Stimulated activated naive CD4-positive, alpha-beta T cell treated with Interleukin-2 at 50 U/mL for 16 hours (primary cell): Measurements from ENCODE around the gene UBA1.

ENCODE experiments used
- DNase-seq: peaks from one replicate; lab custom pipeline; 2025; lab: John Stamatoyannopoulos, UW

UBA1 gene

DNA sequence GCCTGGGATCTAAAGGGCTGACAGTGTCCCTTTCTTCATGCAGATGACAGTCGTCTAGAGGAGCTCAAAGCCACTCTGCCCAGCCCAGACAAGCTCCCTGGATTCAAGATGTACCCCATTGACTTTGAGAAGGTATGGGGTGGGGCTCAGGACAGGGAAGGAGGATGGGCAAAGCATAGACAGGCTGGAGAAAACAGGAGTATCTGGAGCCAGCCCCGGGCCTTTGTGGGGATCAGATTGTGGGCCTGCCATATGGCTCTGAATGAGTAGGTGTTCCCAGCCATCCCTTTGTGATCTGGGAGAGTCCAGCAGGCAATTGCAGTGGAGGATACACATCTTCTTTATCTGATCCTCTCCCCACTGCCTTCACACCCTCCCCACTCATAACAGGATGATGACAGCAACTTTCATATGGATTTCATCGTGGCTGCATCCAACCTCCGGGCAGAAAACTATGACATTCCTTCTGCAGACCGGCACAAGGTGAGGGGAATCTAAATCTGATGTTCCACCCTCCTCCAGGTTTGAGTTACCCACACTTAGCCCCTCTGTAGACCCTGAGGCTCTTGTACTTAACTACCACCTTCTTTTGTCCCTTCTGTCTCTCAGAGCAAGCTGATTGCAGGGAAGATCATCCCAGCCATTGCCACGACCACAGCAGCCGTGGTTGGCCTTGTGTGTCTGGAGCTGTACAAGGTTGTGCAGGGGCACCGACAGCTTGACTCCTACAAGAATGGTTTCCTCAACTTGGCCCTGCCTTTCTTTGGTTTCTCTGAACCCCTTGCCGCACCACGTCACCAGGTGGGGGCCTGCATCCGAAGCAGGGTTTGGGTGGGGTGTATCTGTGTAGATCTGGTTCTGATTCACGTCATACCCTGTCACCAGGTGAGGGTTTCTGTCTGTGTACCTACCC lies 19.0 kb downstream of the UBA1 start:
- DNase-seq = no peak

DNA sequence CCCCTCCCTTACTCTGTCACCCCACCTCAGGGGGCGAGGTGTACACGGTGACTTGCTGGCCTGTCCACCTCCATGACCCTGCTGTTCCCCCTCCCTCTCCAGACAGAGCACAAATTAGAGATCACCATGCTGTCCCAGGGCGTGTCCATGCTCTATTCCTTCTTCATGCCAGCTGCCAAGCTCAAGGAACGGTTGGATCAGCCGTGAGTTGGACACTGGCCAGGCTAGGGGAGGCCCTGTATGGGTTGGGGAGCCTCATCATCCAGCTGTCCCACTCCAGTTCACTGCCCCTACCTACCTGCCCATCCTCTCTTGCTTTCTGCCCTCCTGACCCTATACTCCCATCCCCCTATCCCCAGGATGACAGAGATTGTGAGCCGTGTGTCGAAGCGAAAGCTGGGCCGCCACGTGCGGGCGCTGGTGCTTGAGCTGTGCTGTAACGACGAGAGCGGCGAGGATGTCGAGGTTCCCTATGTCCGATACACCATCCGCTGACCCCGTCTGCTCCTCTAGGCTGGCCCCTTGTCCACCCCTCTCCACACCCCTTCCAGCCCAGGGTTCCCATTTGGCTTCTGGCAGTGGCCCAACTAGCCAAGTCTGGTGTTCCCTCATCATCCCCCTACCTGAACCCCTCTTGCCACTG lies 20.9 kb downstream of the UBA1 start:
- DNase-seq = no peak

DNA sequence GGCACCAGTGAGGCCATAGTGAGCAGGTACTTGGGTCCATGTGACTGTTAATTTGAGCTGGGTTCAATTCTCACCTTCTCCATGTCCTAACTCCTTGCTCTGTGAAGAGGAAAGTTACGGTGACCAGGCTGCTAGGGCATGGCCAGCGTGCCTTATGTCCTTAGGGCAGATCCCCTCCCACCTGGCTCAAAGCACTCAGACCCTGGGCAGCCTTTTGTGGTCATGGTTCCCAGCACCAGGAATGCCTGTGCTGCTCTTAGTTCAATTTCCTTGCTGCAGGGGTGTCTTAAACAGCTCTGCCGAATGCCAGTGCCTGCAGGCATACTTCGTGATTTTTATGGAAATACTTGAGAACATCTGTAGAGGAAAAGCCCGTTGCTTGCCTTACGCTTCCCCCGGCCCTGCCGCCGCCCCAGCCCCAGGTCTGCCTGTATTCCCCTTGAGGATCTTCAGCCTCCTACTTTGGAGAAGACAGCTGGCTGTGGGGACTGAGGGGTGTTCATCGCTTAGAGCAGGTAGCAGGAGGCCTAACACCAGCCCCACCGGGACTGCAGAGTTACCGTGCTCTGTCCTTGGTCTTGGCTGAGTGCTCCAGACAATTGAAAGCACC lies 21.8 kb downstream of the UBA1 start:
- DNase-seq = no peak

DNA sequence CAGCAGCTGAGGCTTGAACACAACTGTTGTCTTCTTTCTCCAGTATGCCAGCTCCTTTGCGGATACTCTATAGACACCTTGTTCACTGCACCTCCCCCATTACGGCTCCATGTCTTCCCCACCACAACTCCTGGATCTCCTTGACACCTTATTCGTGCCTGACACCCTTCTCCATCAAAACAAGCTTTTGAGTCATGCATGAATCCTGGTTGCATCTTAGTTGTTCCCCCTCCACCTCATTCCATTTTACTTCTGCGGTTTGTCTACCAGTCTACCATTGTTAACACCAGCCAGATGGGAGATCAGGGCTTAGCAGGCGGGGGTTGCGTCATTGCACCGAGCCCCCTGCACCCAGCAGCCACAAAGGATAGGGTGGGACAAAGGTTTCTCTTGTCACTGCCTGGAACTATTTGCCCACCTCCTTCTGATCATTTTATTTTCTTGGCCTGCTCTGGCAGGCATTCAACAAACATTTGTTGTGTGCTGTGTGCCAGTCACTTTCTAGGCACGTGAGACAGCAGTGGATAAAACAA lies 22.8 kb downstream of the UBA1 start:
- DNase-seq = no peak

DNA sequence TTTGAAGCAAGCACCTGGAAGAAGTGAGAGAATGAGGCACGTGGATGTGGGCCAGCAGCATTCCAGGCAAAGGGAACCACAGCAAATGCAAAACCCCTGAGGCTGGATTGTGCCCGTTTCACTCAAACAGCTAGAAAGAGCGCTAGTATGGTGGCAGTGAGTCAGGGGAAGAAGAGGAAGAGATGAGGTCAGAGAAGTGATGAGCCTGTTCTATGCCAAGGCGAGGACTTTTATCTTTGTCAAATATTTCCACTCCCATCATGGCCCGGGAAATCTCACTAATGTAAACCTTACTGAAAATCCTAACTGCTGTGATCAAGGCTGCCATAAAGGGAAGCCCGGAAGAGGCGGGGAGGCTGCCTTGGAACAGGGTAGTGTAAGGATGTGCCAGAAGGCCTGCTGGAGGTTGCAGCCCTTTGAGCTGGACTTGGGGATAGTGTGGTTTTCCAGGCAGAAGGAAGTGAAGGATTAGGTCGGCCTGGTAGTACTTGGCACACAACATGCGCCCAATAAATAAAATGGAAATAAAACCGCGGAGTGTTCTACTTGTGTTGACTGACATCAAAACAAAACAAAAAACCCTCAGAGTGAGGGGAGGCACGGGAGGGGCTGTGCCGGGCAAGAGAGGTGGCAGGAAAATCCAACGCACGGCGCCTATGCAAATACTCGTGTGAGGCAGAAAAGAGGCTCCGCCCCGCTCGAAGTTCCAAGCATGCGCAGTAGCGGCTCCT lies 23.7 kb downstream of the UBA1 start:
- DNase-seq = peak; percentile 11

DNA sequence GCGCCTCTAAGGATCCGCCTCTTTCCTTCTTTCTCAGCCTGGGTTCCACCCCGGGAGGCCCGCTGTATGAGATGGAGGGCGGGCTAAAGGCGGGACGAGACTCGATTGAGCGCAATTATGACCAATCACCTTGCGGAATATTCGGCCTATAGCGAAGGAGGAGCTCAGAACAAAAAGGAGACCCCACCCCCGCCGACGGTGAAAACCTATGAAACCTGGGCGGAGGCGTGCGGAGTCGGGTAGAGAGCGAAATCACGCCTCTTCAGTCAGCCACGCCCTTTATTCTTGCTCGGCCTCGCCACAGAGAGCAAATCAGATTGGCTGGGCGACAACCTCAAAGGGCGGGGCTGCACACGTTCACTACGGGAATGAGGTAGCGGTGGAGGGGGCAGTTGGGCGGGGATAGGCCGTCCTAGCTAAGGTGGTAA lies 24.2 kb downstream of the UBA1 start:
- DNase-seq = peak; percentile 99

DNA sequence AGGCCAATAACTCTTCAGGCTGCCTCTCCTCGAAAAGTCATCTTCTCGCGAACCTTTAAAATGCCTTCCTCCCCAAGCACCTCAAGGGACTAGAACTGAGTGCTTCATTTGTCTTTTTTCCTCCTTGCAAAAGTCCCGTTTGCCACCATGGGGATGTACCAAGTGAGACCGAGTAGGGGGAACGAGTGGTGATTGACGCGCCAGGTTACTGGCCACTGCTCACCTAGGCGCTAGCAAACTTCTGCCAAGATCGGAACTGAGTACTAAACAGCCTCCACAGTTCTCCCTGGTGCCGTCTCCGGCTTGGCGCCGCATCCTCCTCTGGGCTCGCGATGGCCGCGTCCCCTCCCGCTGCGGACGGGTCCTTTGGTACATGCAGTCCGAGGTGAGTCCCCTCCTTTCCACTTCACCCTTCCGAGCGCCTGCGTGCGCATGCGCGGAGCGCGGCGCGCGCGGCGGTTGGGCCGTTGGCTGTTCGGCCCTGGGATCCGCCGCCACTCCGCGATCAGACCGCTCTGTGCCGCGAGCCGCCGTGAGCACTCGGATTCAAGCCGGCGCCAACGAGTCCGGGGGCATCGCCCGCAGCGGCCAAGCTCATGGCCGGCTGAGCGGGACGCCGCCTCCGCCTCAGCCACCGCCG lies 24.8 kb downstream of the UBA1 start, which contains the start of gene CDK16:
Gene CDK16 (plus strand): TSS at position 402 of the 640 bp plus-strand sequence. CDS start 4,877 bp downstream, outside the sequence.
- DNase-seq = peak; percentile 64

DNA sequence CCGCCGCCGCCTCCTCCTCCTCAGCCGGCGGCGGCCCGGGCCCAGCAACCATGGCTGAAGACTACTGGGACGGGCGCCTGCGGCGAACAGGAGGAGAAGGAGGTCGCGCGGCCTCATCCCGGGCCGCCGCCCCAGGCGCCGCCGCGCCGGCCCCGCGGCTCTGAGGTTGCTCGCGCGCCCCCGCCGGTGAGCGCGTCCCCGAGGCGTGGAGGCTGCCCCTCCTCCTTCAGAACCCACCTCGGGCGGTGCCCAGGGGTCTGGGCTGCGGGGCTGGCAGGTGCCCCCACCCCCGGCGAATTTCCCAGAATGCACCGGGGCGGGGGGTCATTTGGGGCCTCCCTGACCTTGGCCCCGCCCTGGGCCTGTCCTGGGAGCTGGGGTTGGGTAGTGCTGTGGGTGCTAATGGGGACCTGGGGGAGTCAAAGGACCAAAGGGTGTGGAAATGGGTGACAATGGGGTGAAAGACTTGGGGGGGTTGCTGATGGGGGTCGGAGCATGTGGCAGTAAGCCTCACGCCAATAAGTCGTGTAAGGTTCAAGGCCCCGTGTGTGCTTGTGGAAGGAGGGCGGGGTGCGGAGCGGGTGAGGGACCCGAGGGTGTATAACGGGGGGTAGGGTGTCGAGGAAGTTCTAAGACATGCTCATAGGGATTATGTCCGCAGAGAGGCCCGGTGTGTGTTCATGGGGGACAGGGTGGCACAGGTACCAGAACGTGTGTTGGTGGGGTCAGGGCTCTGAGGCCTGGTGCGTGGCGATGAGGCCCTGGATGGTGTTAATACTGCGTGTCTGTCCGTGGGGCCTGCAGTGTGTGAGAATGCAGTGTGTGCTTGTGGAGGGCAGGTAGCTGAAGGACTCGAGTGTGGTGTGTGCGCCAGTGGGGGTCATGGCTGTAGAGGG lies 25.5 kb downstream of the UBA1 start:
- DNase-seq = peak; percentile 48

DNA sequence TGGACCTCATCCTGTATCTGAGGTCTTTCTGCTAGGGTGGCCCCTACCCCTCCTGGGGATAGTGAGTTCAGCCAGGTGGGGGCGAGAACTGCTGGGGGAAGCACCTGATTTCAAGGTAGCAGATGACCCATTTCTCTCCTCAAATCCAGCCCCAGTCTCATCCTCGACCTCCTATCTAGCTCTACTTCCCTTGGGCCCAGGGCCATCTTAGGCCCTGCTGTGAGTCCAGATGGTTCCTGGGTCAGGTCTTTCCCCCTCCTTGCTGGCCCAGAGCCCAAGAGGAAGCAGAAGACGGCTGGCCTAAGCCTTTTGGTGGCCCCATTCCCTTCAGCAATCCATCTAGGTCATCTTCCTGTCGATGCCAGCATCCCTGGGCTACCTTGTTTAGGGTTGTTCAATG lies 28.1 kb downstream of the UBA1 start:
- no peak for DNase-seq

DNA sequence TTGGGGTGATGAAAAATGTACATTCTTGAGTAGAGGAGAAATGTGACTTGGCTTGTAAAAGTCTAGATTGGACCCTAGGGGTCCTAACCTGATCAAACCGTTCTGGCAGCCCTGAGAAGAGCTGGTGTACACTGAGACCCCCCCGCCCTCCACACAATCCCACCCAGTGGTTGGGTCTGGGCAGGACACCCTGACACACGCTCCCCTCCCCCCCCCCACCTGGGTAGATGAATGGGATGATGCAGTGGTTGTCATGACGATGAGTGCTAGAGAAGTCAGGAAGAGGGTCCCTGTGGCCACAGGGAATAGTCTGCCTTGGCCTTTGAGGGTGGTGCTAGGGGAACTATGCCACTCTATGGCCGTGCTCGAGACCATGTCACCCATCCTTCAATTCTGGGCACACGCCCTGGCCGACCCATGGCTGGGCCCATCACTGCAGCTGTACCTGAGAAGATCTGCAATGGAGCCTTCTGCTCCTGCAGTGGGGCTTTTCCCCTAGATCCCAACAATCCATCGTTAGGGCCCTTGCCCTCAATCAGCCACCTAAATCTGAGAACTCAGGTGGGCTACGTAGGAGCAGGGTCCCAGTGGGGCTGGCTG lies 29.2 kb downstream of the UBA1 start:
- DNase-seq = no peak

DNA sequence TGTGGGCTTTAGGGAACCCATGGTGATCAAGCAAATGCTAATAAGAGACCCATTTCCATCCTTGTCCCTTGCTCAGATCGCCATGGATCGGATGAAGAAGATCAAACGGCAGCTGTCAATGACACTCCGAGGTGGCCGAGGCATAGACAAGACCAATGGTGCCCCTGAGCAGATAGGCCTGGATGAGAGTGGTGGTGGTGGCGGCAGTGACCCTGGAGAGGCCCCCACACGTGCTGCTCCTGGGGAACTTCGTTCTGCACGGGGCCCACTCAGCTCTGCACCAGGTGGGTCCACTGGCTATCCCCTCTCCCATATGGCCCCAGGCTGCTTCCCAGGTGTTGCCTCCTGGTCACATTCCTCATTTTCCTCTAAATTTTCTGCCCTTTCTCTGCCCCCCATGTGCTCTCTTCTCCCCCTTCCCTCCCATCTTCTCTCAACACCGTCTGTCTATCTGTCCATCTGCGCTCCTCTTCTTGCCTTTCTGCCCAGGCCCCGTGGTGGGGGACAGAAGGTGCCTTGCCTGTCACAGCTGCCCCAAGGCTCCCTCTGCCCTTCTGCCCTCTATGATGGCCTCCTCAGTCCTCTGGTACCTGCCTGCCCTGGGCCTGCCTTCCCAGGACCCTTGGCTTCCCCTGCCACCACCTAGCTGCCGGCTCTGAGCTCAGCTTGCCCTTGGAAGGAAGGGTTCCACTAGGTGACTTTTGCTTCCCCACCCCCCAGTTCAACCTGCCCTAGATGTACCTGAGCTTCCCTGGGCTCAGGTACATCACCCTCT lies 30.0 kb downstream of the UBA1 start:
- no peak for DNase-seq

DNA sequence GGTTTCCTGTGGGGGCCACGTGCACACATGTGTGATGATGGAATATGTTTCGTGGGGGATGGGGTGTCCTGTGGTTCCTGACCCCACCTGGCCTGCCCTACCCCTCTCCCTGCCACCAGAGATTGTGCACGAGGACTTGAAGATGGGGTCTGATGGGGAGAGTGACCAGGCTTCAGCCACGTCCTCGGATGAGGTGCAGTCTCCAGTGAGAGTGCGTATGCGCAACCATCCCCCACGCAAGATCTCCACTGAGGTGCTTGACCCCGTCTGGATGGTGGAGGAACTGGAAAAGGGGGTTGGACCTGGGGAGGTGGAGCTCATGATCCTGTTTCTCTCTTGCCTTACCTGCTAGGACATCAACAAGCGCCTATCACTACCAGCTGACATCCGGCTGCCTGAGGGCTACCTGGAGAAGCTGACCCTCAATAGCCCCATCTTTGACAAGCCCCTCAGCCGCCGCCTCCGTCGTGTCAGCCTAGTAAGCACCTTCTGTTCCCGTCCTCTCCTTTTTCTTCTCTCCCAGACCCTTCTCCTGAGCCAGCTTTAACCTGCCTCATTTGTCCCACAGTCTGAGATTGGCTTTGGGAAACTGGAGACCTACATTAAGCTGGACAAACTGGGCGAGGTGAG lies 30.8 kb downstream of the UBA1 start:
- DNase-seq = no peak

DNA sequence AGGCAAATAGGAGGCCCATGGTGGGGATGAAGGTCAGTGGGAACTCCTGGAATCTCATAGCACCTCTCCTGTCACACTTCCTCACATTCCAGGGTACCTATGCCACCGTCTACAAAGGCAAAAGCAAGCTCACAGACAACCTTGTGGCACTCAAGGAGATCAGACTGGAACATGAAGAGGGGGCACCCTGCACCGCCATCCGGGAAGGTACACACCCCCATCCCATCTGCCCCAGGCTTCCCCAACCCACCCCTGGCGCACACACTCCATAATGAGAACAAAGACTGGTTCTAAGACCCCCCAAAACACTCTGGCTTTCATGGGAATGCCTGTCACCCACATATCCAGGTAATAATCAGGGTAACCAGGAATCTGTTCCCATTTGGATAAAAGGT lies 31.3 kb downstream of the UBA1 start:
- DNase-seq = no peak

DNA sequence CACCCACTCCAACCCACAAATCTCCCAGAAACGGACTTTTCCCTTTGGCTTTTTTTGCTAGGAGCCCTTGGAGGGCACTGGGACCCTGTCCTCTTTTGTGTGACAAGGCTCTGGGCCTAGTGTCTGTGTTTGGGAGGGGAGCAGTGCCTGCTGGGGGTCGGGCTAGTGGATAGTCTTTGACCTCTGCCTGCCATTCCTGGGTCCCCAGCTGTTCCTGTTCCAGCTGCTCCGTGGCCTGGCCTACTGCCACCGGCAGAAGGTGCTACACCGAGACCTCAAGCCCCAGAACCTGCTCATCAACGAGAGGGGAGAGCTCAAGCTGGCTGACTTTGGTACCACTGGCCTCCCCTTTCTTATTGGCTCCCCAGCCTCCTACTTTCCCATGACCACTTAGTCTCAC lies 32.4 kb downstream of the UBA1 start:
- DNase-seq = no peak

DNA sequence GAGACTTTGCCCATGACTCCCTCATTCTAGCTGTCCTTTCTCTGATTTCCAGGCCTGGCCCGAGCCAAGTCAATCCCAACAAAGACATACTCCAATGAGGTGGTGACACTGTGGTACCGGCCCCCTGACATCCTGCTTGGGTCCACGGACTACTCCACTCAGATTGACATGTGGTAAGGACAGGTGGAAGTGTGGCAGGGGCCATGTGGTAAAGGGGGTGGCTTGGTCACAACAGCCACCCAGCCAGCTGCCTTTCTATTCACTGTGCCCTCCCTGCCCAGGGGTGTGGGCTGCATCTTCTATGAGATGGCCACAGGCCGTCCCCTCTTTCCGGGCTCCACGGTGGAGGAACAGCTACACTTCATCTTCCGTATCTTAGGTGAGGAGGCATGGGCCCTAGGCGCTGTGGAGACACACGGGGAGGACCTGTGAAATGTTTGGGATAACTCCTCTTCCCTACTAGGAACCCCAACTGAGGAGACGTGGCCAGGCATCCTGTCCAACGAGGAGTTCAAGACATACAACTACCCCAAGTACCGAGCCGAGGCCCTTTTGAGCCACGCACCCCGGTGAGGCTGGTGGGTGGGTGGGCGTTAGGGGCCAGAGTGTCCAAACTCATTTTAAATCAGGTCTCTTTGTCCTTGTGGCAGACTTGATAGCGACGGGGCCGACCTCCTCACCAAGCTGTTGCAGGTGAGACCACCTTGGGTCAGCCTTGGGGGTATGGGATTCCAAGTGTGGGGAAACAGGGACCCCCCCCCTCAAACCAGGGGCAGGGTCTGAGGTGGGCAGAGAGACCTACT lies 33.1 kb downstream of the UBA1 start:
- DNase-seq = no peak

DNA sequence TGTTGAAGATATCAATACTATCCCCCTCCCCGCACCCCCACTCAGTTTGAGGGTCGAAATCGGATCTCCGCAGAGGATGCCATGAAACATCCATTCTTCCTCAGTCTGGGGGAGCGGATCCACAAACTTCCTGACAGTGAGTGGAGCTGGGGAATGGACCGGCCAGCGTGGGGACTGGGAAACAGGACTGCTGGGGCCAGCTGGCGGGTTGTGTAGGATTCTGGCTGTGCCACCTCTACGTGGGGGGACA lies 33.6 kb downstream of the UBA1 start:
- no peak for DNase-seq

DNA sequence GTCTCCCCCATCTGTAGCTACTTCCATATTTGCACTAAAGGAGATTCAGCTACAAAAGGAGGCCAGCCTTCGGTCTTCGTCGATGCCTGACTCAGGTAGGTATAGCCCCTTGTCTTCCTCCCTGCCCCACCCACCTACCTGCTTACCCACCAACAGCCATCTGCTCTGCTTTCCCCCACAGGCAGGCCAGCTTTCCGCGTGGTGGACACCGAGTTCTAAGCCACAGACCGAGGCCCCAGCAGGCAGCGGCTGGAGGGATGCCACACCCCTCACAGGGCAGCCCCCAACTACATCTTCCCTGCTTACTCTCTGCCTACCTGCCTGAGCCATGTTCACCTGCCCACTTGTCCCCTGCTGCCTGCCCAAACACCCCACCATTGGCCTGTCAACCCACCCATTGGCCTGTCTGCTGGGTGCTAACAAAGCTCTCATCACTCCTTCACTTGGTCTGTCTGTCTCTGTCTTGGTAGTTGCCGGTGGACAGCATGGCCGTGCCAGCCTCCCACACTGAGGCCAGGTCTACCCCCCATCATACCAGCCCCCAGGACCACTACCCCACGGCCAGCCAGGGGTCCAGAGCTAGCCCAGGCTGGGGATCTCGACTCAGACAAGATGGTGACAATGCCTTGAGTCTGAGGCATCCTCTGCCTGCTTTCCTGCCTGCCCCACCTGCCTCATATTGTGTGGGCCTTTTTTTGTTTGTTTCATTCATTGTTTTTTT lies 35.1 kb downstream of the UBA1 start:
- DNase-seq = no peak

DNA sequence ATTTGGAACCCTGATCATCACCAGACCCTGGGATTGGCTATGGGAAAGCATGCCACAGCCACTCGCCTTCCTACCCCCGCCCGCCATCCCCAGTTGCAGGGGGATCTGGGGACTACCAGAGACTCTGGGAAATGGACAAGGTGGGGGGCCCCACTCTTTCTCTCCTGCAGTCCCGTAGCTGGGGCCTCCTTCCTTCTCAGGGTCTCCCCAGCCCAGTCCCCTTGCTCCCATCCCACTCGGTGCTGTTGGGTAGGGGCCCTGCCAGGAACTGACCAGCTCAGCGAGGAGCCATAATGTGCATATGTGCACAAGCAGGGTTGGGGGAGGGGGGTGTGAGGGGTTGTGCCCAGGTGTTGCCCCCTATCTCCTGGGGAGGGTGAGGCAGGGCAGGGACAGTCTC lies 35.8 kb downstream of the UBA1 start:
- no peak for DNase-seq
